Sigmoid colon (tissue), 7 donors: ENCODE results near the gene CXCR2. TPM values are rescaled to one million over a fixed set of nuclear protein-coding genes. Genes with fewer than 3 reads are reported as not detected.

Source experiments
- DNase-seq: peaks from one replicate; pipeline ENCODE4 v3.0.0-alpha.2; 2019
- H3K27ac ChIP-seq, 4 donors: fragments of 200-600 bp; sonication (generic); one replicate each; pipeline ENCODE4 v1.5.1; 2016 to 2019; ENCODE audit warnings: mild to moderate bottlenecking in 1 of 4
- H3K27me3 ChIP-seq, 3 donors: fragments of 200-600 bp; sonication (generic); one replicate each; pipeline ENCODE4 v1.5.1; 2019; ENCODE audit warnings: mild to moderate bottlenecking in 1 of 3
- H3K36me3 ChIP-seq, 4 donors: fragments of 200-600 bp; sonication (generic); one replicate each; pipeline ENCODE4 v1.5.1; 2016 to 2019
- H3K4me1 ChIP-seq, 4 donors: fragments of 200-600 bp; sonication (generic); one replicate each; pipeline ENCODE4 v1.5.1; 2017 to 2019
- H3K4me3 ChIP-seq, 4 donors: fragments of 200-600 bp; sonication (generic); one replicate each; pipeline ENCODE4 v1.5.1; 2017 to 2019; ENCODE audit warnings: mild to moderate bottlenecking in 2 of 4, moderate library complexity in 1 of 4
- H3K9me3 ChIP-seq, 4 donors: fragments of 200-600 bp in 3 of 4; sonication (generic) in 3 of 4; one replicate each; pipeline versions ENCODE4 v1.5.1 to v1.6.1; 2013 to 2019
- EP300 ChIP-seq, 4 donors: sonication (generic); formaldehyde crosslinking; IDR thresholded peaks; one replicate each; pipeline ENCODE4 v1.6.1; 2017; ENCODE audit warnings: antibody characterized with exemption in 4 of 4
- POLR2A ChIP-seq, 2 donors: fragments of 450-650 bp; IDR thresholded peaks; one replicate each; pipeline ENCODE4 v1.6.1; 2016; ENCODE audit warnings: antibody characterized with exemption in 2 of 2, mild to moderate bottlenecking in 2 of 2, moderate library complexity in 2 of 2
- POLR2AphosphoS5 ChIP-seq, 4 donors: sonication (generic); formaldehyde crosslinking; IDR thresholded peaks; one replicate each; pipeline ENCODE4 v1.6.1; 2017; ENCODE audit warnings: antibody characterized with exemption in 4 of 4
- WGBS, 2 donors: extraction: QIAGEN DNeasy Blood & Tissue Kit; methylation state at CpG; one replicate each; pipeline ENCODE4 v1.1.7; 2013; 5-methylcytosine and 5-hydroxymethylcytosine counted together
- intact Hi-C: fragments of 100-400 bp; cut with DNase I; formaldehyde crosslinking; loops from one replicate; pipeline ENCODE4 v1.15.1; 2023
- polyA plus RNA-seq, 3 donors: library from polyadenylated mRNA; stranded (reverse); fragments of 200-250 nt; gene quantifications; one replicate each; pipeline ENCODE4 v1.2.3, GENCODE V29; 2013
- total RNA-seq, 4 donors: library from RNA; depleted of rRNA; stranded (reverse); fragments of >200 nt; gene quantifications; one replicate each; pipeline ENCODE4 v1.1.0, GENCODE V29; 2016
- TF ChIP-seq, protein P1 (sequence below), 4 experiments: fragments of 450-650 bp in 3 of 4; fragments of 200-600 bp in 1 of 4; IDR thresholded peaks; one replicate each; pipeline ENCODE4 v1.5.1; 2016 to 2019; ENCODE audit warnings: antibody characterized with exemption in 4 of 4, mild to moderate bottlenecking in 3 of 4, moderate library complexity in 2 of 4
- donor health status: healthy with polysubstance abuse.
- donor health status: Bipolar disorder and iron deficiency.
- donor health status: healthy.

The CXCR2 gene
- total and polyA plus RNA-seq, 7 donors, result 0.12 to 0.60 (median 0.46) TPM; not detected in 4

DNA sequence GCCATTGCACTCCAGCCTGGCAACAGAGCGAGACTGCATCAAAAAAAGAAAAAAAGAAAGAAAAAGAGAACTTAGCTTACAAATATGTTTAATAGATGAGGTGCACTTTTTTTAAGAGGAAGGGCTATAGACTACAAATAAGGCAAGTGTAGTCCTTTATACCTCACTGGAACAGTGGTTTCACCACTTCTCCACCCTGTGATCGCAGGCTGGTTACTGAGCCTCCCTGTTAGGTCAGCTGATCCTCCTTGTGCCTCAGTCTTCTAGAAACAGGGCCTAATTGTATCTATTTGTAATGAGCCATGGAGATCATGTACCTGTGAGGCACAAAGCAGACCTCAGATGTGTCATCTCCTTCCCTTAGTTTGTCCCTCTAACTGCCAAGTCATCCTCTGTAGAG is 4.5 kb downstream of the CXCR2 start:
- H3K27me3 ChIP-seq, result no peaks in the 10 kb centered on the region
- no peak overlapping the region for H3K27ac ChIP-seq
- no peaks in the 10 kb centered on the region for H3K4me1 ChIP-seq
- intact Hi-C loops, result no loop called here
- TF ChIP-seq EP300 (IDR thresholded peaks at IDR 0.05) (no peak), POLR2A (IDR thresholded peaks at IDR 0.05) (no peak), POLR2AphosphoS5 (IDR thresholded peaks at IDR 0.05) (no peak)
- TF ChIP-seq, protein P1, sequence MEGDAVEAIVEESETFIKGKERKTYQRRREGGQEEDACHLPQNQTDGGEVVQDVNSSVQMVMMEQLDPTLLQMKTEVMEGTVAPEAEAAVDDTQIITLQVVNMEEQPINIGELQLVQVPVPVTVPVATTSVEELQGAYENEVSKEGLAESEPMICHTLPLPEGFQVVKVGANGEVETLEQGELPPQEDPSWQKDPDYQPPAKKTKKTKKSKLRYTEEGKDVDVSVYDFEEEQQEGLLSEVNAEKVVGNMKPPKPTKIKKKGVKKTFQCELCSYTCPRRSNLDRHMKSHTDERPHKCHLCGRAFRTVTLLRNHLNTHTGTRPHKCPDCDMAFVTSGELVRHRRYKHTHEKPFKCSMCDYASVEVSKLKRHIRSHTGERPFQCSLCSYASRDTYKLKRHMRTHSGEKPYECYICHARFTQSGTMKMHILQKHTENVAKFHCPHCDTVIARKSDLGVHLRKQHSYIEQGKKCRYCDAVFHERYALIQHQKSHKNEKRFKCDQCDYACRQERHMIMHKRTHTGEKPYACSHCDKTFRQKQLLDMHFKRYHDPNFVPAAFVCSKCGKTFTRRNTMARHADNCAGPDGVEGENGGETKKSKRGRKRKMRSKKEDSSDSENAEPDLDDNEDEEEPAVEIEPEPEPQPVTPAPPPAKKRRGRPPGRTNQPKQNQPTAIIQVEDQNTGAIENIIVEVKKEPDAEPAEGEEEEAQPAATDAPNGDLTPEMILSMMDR (IDR thresholded peaks at IDR 0.05), result no peak
- DNase-seq, result no peak
- no peaks in the 10 kb centered on the region for H3K9me3 ChIP-seq
- no peaks in the 10 kb centered on the region for H3K36me3 ChIP-seq
- H3K4me3 ChIP-seq, result no peak overlapping the region
- 82 to 90% methylated on average over 2 of the region's 2 CpGs for WGBS, 2 donors

DNA sequence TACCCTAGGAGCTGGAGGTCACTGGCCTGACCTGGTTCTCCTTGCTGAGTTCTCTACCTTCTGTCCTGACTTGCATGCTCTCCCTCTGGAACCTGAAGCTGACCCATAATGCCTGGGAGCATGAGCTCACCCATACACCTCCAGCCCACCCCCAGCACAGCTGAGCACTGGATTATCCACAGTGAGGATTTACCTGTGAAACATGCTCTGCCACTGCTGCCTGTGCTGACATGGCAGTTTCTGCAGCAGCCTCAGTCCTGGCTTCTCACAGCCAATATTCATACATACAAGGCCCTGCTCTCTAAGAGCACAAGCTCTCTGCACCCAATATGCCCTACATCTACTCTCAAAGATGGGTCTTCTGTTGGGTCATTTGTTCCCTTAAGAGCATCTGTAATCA is 5.0 kb downstream of the CXCR2 start:
- no peak overlapping the region for H3K27ac ChIP-seq
- H3K27me3 ChIP-seq, result no peaks in the 10 kb centered on the region
- no peaks in the 10 kb centered on the region for H3K36me3 ChIP-seq
- intact Hi-C loops, result no loop called here
- no peaks in the 10 kb centered on the region for H3K9me3 ChIP-seq
- H3K4me3 ChIP-seq, result no peak overlapping the region
- TF ChIP-seq EP300 (IDR thresholded peaks at IDR 0.05) (no peak), POLR2A (IDR thresholded peaks at IDR 0.05) (no peak), POLR2AphosphoS5 (IDR thresholded peaks at IDR 0.05) (no peak)
- TF ChIP-seq, protein P1 (IDR thresholded peaks at IDR 0.05), result no peak
- no peak for DNase-seq
- H3K4me1 ChIP-seq, result no peaks in the 10 kb centered on the region

DNA sequence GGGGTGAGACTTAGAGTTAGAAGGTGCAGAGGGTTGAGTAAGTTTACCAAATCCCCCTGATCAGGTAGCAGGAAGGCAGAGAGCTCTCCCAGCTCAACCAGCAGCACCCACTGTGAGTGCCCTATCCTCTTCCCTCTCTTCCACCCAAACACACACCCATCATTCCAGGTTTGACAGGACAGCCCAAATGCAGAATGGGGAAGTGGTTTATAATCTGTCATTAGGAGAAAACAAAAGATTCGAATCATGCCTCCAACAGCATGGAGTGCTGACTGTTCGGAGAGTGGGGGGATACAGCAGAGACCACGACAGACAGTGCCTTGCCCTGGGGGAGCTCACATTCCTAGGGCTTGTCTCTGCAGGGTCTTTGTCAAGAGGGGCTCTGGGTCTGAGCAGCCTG is 11.7 kb downstream of the CXCR2 start:
- peaks cover 0 to 11% (median 0%) of the 10 kb centered on the region in 3 donors for H3K27me3 ChIP-seq
- intact Hi-C loops, result no loop called here
- 27 to 47% methylated on average over 3 of the region's 3 CpGs for WGBS, 2 donors

DNA sequence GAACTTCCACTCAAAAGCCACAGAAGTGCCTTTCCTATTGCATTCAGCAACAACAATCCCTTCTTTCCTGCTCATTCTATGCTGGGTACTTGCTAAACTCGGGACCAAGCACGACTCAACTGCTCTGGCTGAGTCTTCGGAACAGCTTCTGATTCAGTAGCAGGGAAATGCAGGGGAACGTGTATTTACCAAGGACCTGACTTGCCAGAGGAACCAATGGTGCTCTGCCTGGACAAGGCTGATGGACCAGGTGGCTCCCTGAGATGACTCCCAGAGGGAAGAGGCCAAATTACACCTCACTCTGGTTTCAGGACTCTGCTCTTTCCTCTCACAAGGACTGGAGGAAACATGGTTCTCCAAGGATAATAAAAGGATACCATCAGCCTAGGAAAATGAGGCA is 12.2 kb downstream of the CXCR2 start:
- 62 to 74% methylated on average over 4 of the region's 4 CpGs for WGBS, 2 donors
- DNase-seq, result no peak
- Histone ChIP-seq H3K4me1 (peaks cover 0 to 8% (median 2%) of the 10 kb centered on the region in 4 donors), H3K27me3 (peaks cover 0 to 11% (median 0%) of the 10 kb centered on the region in 3 donors), H3K4me3 (no peak overlapping the region), H3K27ac (no peak overlapping the region), H3K9me3 (no peaks in the 10 kb centered on the region), H3K36me3 (no peaks in the 10 kb centered on the region)
- TF ChIP-seq POLR2AphosphoS5 (IDR thresholded peaks at IDR 0.05), result no peak
- no peak for TF ChIP-seq EP300 (IDR thresholded peaks at IDR 0.05)
- no peak for TF ChIP-seq POLR2A (IDR thresholded peaks at IDR 0.05)
- TF ChIP-seq, protein P1 (IDR thresholded peaks at IDR 0.05), result no peak
- intact Hi-C loops, result no loop called here

More for the DNA sequence above, 11.7 kb downstream of the CXCR2 start:
- Histone ChIP-seq H3K4me1 (peaks cover 0 to 8% (median 2%) of the 10 kb centered on the region in 4 donors), H3K9me3 (no peaks in the 10 kb centered on the region), H3K27ac (no peak overlapping the region), H3K4me3 (no peak overlapping the region), H3K36me3 (no peaks in the 10 kb centered on the region)
- TF ChIP-seq, protein P1 (IDR thresholded peaks at IDR 0.05), result no peak
- TF ChIP-seq POLR2AphosphoS5 (IDR thresholded peaks at IDR 0.05), result no peak
- TF ChIP-seq POLR2A (IDR thresholded peaks at IDR 0.05), result no peak
- no peak for TF ChIP-seq EP300 (IDR thresholded peaks at IDR 0.05)
- no peak for DNase-seq

DNA sequence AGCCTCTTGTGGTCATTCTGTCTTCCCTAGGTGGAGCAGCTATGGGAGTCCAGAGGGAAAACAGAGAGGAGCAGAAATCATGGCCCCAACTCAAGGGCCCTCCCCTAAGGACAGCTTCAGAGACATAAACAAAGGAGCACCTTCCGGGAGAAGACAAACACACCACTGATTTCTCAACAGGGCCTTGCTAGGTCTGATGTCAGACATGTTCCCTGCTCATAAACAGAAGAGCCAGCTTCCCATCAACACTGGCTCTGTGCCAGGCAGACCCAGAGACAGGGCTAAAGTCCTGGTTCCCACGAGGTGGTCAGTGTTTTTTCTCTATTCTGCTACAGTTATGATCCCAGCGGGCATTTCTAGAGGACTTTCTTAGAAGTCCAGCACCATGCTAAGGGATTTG is 19.3 kb downstream of the CXCR2 start:
- Histone ChIP-seq H3K27ac (no peak overlapping the region), H3K9me3 (no peaks in the 10 kb centered on the region), H3K36me3 (no peaks in the 10 kb centered on the region), H3K27me3 (peaks cover 0 to 5% (median 0%) of the 10 kb centered on the region in 3 donors), H3K4me1 (no peaks in the 10 kb centered on the region), H3K4me3 (no peak overlapping the region)
- 55 to 57% methylated on average over 3 of the region's 3 CpGs for WGBS, 2 donors
- intact Hi-C loops, result no loop called here
- DNase-seq, result peak; percentile 69
- TF ChIP-seq, protein P1 (IDR thresholded peaks at IDR 0.05), result no peak
- TF ChIP-seq POLR2AphosphoS5 (IDR thresholded peaks at IDR 0.05) (no peak), EP300 (IDR thresholded peaks at IDR 0.05) (no peak), POLR2A (IDR thresholded peaks at IDR 0.05) (no peak)
